ENCODE results near the gene C15orf61. TPM values are rescaled to one million over a fixed set of nuclear protein-coding genes. Genes with fewer than 3 reads are reported as not detected.

The C15orf61 gene
- total and polyA plus RNA-seq, 4 donors: 2.1 to 5.8 (median 4.1) TPM

- no peak overlapping the region for H3K4me3 ChIP-seq
- 89 to 92% methylated on average over 7 of the region's 7 CpGs for WGBS, 2 donors
These were observed 10.2 kb upstream of the C15orf61 start for GRCh38 chr15:67510597-67511190.

DNA sequence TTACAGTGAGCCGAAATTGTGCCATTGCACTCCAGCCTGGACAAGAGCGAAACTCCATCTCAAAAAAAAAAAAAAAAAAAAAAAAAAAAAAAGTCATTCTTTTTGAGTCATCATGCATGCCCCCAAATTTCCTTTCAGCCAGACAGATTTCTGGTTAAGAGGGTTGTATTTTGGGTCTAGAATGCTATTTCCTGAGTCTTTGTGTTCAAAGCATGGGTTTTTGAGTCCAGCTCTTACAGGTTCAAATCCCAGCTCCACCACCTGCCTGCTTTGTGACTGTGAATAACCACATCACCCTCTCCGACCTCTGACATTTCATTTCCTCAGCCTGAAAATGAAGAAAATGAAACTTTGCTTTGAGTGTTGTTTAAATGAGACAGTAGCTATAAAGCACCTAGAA is 9.3 kb upstream of the C15orf61 start:
- DNase-seq (no peak), ATAC-seq (ENCODE audit: insufficient read depth, low FRiP score) (no peak)
- WGBS, 2 donors: 95 to 96% methylated on average over 3 of the region's 3 CpGs
- H3K4me3 ChIP-seq: no peak overlapping the region
- H3K4me1 ChIP-seq (ENCODE audit: control insufficient read depth in 5 of 5, insufficient read depth in 5 of 5, low read length in 5 of 5): no peaks in the 10 kb centered on the region
- H3K9me3 ChIP-seq (ENCODE audit: control insufficient read depth in 4 of 4, insufficient read depth in 3 of 4, low read length in 3 of 4): no peaks in the 10 kb centered on the region
- H3K27ac ChIP-seq (ENCODE audit: low read depth in 1 of 2, low read length in 1 of 2): no peak overlapping the region
- TF ChIP-seq, protein P1, sequence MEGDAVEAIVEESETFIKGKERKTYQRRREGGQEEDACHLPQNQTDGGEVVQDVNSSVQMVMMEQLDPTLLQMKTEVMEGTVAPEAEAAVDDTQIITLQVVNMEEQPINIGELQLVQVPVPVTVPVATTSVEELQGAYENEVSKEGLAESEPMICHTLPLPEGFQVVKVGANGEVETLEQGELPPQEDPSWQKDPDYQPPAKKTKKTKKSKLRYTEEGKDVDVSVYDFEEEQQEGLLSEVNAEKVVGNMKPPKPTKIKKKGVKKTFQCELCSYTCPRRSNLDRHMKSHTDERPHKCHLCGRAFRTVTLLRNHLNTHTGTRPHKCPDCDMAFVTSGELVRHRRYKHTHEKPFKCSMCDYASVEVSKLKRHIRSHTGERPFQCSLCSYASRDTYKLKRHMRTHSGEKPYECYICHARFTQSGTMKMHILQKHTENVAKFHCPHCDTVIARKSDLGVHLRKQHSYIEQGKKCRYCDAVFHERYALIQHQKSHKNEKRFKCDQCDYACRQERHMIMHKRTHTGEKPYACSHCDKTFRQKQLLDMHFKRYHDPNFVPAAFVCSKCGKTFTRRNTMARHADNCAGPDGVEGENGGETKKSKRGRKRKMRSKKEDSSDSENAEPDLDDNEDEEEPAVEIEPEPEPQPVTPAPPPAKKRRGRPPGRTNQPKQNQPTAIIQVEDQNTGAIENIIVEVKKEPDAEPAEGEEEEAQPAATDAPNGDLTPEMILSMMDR (IDR thresholded peaks at IDR 0.05; ENCODE audit: control extremely low read depth, extremely low read depth): no peak
- no peaks in the 10 kb centered on the region for H3K27me3 ChIP-seq (ENCODE audit: control insufficient read depth in 3 of 3, insufficient read depth in 3 of 3, low read length in 2 of 3)
- peaks cover 2 to 17% (median 3%) of the 10 kb centered on the region in 4 donors for H3K36me3 ChIP-seq (ENCODE audit: control insufficient read depth in 4 of 4, insufficient read depth in 4 of 4, low read length in 4 of 4)
- H3K9ac ChIP-seq (ENCODE audit: insufficient read depth in 1 of 2, low read length in 2 of 2): no peak overlapping the region

More at GRCh38 chr15:67510597-67511190, 10.2 kb upstream of the C15orf61 start:
- DNase-seq: no peak
- Histone ChIP-seq H3K9ac (ENCODE audit: insufficient read depth in 1 of 2, low read length in 2 of 2) (no peak overlapping the region), H3K4me1 (ENCODE audit: control insufficient read depth in 5 of 5, insufficient read depth in 5 of 5, low read length in 5 of 5) (no peaks in the 10 kb centered on the region), H3K36me3 (ENCODE audit: control insufficient read depth in 4 of 4, insufficient read depth in 4 of 4, low read length in 4 of 4) (peaks cover under 1 to 15% (median 3%) of the 10 kb centered on the region in 4 donors), H3K27ac (ENCODE audit: low read depth in 1 of 2, low read length in 1 of 2) (no peak overlapping the region), H3K9me3 (ENCODE audit: control insufficient read depth in 4 of 4, insufficient read depth in 3 of 4, low read length in 3 of 4) (no peaks in the 10 kb centered on the region), H3K27me3 (ENCODE audit: control insufficient read depth in 3 of 3, insufficient read depth in 3 of 3, low read length in 2 of 3) (no peaks in the 10 kb centered on the region)
- ATAC-seq (ENCODE audit: insufficient read depth, low FRiP score): no peak
- TF ChIP-seq, protein P1 (IDR thresholded peaks at IDR 0.05; ENCODE audit: control extremely low read depth, extremely low read depth): no peak

DNA sequence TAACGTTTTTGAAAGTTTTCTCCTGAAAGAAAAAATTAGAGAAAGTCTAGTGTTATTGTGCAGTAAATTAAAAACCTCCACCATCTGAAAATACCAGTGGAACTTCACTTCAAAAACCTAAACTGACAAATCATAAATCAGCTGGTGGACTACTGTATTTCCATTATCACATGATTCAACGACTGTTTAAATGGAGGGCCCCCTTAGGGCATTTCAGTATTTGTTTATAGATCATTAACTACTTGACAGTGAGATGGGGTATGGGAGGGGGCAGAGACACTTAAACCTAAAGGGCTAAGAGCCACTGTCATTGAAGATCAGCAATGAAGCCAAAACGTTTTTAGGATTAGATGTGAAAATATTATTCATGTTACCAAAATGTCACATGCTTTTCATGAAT is 8.8 kb upstream of the C15orf61 start:
- Histone ChIP-seq H3K4me1 (ENCODE audit: control insufficient read depth in 5 of 5, insufficient read depth in 5 of 5, low read length in 5 of 5) (no peaks in the 10 kb centered on the region), H3K9ac (ENCODE audit: insufficient read depth in 1 of 2, low read length in 2 of 2) (no peak overlapping the region), H3K27me3 (ENCODE audit: control insufficient read depth in 3 of 3, insufficient read depth in 3 of 3, low read length in 2 of 3) (no peaks in the 10 kb centered on the region), H3K4me3 (no peak overlapping the region), H3K9me3 (ENCODE audit: control insufficient read depth in 4 of 4, insufficient read depth in 3 of 4, low read length in 3 of 4) (no peaks in the 10 kb centered on the region), H3K36me3 (ENCODE audit: control insufficient read depth in 4 of 4, insufficient read depth in 4 of 4, low read length in 4 of 4) (peaks cover 2 to 17% (median 3%) of the 10 kb centered on the region in 4 donors), H3K27ac (ENCODE audit: low read depth in 1 of 2, low read length in 1 of 2) (no peak overlapping the region)
- TF ChIP-seq, protein P1 (IDR thresholded peaks at IDR 0.05; ENCODE audit: control extremely low read depth, extremely low read depth): no peak
- no peak for DNase-seq
- no peak for ATAC-seq (ENCODE audit: insufficient read depth, low FRiP score)
- WGBS, 2 donors: 53 to 62% methylated on average over 3 of the region's 3 CpGs
